ENCODE measurements around the gene BARHL1. TPM values are rescaled to one million over a fixed set of nuclear protein-coding genes. Genes with fewer than 3 reads are reported as not detected.

Gene BARHL1
- total RNA-seq, 1 experiment from 2014 or later = not detected

GRCh38 chr9:132537352-132537751 lies 45.1 kb upstream of the BARHL1 start:
- H3K18ac ChIP-seq (ENCODE audit: insufficient read length, low read depth, low read length) = no peak overlapping the region
- H4K20me1 ChIP-seq (ENCODE audit: control insufficient read depth, insufficient read depth, insufficient read length) = no peaks in the 10 kb centered on the region
- no peak overlapping the region for H3K27ac ChIP-seq (ENCODE audit: insufficient read length, low read depth, low read length)
- Mint-ChIP-seq H3K27me3 (ENCODE audit: low read depth) (peaks cover 7% of the 10 kb centered on the region), H3K9me3 (peaks cover 20 to 30% of the 10 kb centered on the region in 2 experiments), H3K4me3 (no peak overlapping the region), H3K36me3 (ENCODE audit: insufficient read depth in 1 of 3, low read depth in 3 of 3) (peaks cover 7 to 9% (median 9%) of the 10 kb centered on the region in 3 experiments; a peak in 6 of 7 replicates), H3K27ac (no peak overlapping the region), H3K4me1 (peaks cover 14 to 17% of the 10 kb centered on the region in 2 experiments)
- no peak overlapping the region for H2BK12ac ChIP-seq (ENCODE audit: insufficient read length, low read depth, low read length)
- H3K56ac ChIP-seq (ENCODE audit: insufficient read length, low read depth, low read length) = no peak overlapping the region
- H2BK120ac ChIP-seq (ENCODE audit: low read depth, low read length, poor library complexity, severe bottlenecking) = no peak overlapping the region
- DNase-seq = no peak
- peaks cover 4% of the 10 kb centered on the region; the same call in 1 of the 2 replicates for H3K4me1 ChIP-seq (ENCODE audit: insufficient read depth, low read length)
- no CpG with 5 or more reads among the region's 12 CpGs for WGBS (ENCODE audit: extremely low coverage, insufficient read length, low lambda C conversion rate)
- no peak overlapping the region for H4K91ac ChIP-seq (ENCODE audit: insufficient read length, low read depth, low read length)
- no peak overlapping the region for H2BK15ac ChIP-seq (ENCODE audit: low read depth, low read length)
- no peaks in the 10 kb centered on the region for H3K9me3 ChIP-seq (ENCODE audit: control insufficient read depth, low read depth, low read length)
- H2AFZ ChIP-seq (ENCODE audit: low read length) = no peak overlapping the region
- no peak overlapping the region for H3K4me2 ChIP-seq (ENCODE audit: insufficient read depth, insufficient read length, low read length)
- no peak overlapping the region for H4K8ac ChIP-seq (replicated peaks; ENCODE audit: insufficient read length, low read depth, low read length)
- H3K23me2 ChIP-seq (ENCODE audit: insufficient read length, low read depth, low read length, poor library complexity, severe bottlenecking) = no peaks in the 10 kb centered on the region
- H3K79me2 ChIP-seq (ENCODE audit: insufficient read depth, low read length) = no peaks in the 10 kb centered on the region
- H3K4ac ChIP-seq (ENCODE audit: low read depth, low read length) = no peak overlapping the region
- no peak overlapping the region for H2BK5ac ChIP-seq (ENCODE audit: insufficient read length, low read length)
- H3K79me1 ChIP-seq (ENCODE audit: insufficient read depth, low read depth, low read length, poor library complexity, severe bottlenecking) = no peaks in the 10 kb centered on the region
- H3T11ph ChIP-seq (ENCODE audit: low read length) = no peak overlapping the region
- H2AK5ac ChIP-seq (ENCODE audit: insufficient read length, low read length) = no peak overlapping the region
- no peak overlapping the region for H2BK20ac ChIP-seq (ENCODE audit: low read depth, low read length, poor library complexity, severe bottlenecking)
- no peaks in the 10 kb centered on the region for H3K27me3 ChIP-seq (ENCODE audit: insufficient read depth, low read length)
- no peak overlapping the region for H3K23ac ChIP-seq (ENCODE audit: insufficient read length, low read depth, low read length)
- H3K14ac ChIP-seq (ENCODE audit: insufficient read depth, low read length) = no peak overlapping the region
- H4K5ac ChIP-seq (ENCODE audit: insufficient read length, low read depth, low read length) = no peak overlapping the region
- no peak overlapping the region for H3K9ac ChIP-seq (ENCODE audit: extremely low read depth, insufficient read length, low read length)
- no peak for TF ChIP-seq CTCF (conservative IDR thresholded peaks at IDR 0.05)
